ENCODE measurements around the gene CAMK2A. TPM values are rescaled to one million over a fixed set of nuclear protein-coding genes. Genes with fewer than 3 reads are reported as not detected.

Gene CAMK2A
- total RNA-seq, 1 experiment from 2014 or later: 0.33 TPM

DNA sequence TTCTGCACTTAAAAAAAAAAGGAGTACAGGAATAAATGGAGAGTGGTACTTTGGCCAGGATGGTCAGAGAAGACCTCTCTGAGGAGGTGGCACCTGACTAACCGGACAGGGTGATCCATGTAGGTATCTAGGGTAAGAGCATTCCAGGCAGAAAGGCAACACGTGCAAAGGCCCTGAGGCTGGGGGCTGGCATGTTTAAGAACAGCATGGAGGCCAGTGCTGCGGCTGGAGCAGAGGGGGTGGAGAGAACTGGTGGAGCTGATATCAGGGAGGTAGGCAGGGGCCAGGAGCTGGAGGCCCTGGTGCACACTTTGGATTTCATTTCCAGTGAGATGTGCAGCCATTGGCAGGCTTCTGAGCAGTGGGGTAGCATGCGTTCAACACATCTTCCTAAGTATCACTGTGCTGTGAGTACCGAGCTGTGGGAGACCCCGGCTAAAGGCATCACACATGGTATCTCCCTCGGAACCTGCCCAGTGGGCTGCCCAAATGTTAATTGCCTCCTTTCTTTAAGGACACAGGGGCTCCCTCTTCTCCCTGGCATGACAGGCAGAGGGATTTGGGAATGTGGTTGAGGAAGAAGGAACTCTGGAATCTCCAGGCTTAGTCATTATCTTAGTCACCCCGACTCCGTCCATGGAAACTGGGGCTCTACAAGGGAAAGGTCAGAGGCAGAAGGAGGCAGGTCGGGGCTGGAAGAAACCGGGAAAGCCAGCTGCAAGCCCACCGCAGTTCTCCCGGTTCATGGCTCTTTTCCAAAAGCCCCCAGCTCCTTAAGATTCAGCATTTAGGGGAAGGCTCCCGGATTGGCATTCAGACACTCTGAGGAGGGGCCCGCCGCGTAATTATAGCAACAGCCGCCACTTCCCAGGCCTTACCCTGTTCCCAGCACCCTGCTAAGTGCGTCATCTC lies 81.1 kb downstream of the CAMK2A start:
- H2BK20ac ChIP-seq (ENCODE audit: low read depth, low read length, poor library complexity, severe bottlenecking): no peak overlapping the region
- H3K9ac ChIP-seq (ENCODE audit: extremely low read depth, insufficient read length, low read length): no peak overlapping the region
- H3K4me2 ChIP-seq (ENCODE audit: insufficient read depth, insufficient read length, low read length): no peak overlapping the region
- no peak overlapping the region for H4K91ac ChIP-seq (ENCODE audit: insufficient read length, low read depth, low read length)
- no peaks in the 10 kb centered on the region for H3K27me3 ChIP-seq (ENCODE audit: insufficient read depth, low read length)
- Mint-ChIP-seq H3K9me3 (peaks cover 0 to 4% of the 10 kb centered on the region in 2 experiments; a peak in 2 of 5 replicates), H3K36me3 (ENCODE audit: insufficient read depth in 1 of 3, low read depth in 3 of 3) (peaks cover 0 to 2% (median 0%) of the 10 kb centered on the region in 3 experiments; a peak in 1 of 7 replicates), H3K27ac (peak overlapping the region in 2 of 3 experiments; percentile 30 to 41; a peak in 3 of 7 replicates), H3K4me1 (peaks cover 30 to 50% of the 10 kb centered on the region in 2 experiments), H3K4me3 (no peak overlapping the region), H3K27me3 (ENCODE audit: low read depth) (peaks cover 10% of the 10 kb centered on the region)
- no peak overlapping the region for H3K4ac ChIP-seq (ENCODE audit: low read depth, low read length)
- H3T11ph ChIP-seq (ENCODE audit: low read length): no peak overlapping the region
- H3K79me2 ChIP-seq (ENCODE audit: insufficient read depth, low read length): no peaks in the 10 kb centered on the region
- H3K4me1 ChIP-seq (ENCODE audit: insufficient read depth, low read length): no peaks in the 10 kb centered on the region; the same call in 1 of the 2 replicates
- no peak overlapping the region for H3K56ac ChIP-seq (ENCODE audit: insufficient read length, low read depth, low read length)
- no peak overlapping the region for H2AK5ac ChIP-seq (ENCODE audit: insufficient read length, low read length)
- H3K27ac ChIP-seq (ENCODE audit: insufficient read length, low read depth, low read length): no peak overlapping the region
- H3K18ac ChIP-seq (ENCODE audit: insufficient read length, low read depth, low read length): no peak overlapping the region
- TF ChIP-seq, protein P1, sequence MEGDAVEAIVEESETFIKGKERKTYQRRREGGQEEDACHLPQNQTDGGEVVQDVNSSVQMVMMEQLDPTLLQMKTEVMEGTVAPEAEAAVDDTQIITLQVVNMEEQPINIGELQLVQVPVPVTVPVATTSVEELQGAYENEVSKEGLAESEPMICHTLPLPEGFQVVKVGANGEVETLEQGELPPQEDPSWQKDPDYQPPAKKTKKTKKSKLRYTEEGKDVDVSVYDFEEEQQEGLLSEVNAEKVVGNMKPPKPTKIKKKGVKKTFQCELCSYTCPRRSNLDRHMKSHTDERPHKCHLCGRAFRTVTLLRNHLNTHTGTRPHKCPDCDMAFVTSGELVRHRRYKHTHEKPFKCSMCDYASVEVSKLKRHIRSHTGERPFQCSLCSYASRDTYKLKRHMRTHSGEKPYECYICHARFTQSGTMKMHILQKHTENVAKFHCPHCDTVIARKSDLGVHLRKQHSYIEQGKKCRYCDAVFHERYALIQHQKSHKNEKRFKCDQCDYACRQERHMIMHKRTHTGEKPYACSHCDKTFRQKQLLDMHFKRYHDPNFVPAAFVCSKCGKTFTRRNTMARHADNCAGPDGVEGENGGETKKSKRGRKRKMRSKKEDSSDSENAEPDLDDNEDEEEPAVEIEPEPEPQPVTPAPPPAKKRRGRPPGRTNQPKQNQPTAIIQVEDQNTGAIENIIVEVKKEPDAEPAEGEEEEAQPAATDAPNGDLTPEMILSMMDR (conservative IDR thresholded peaks at IDR 0.05): no peak
- H2BK5ac ChIP-seq (ENCODE audit: insufficient read length, low read length): no peak overlapping the region
- H2BK120ac ChIP-seq (ENCODE audit: low read depth, low read length, poor library complexity, severe bottlenecking): no peak overlapping the region
- H2BK12ac ChIP-seq (ENCODE audit: insufficient read length, low read depth, low read length): no peak overlapping the region
- no peak for DNase-seq
- H3K23me2 ChIP-seq (ENCODE audit: insufficient read length, low read depth, low read length, poor library complexity, severe bottlenecking): no peaks in the 10 kb centered on the region
- H4K5ac ChIP-seq (ENCODE audit: insufficient read length, low read depth, low read length): no peak overlapping the region
- no peak overlapping the region for H2BK15ac ChIP-seq (ENCODE audit: low read depth, low read length)
- H3K9me3 ChIP-seq (ENCODE audit: control insufficient read depth, low read depth, low read length): no peaks in the 10 kb centered on the region
- no peaks in the 10 kb centered on the region for H4K20me1 ChIP-seq (ENCODE audit: control insufficient read depth, insufficient read depth, insufficient read length)
- no peak overlapping the region for H3K23ac ChIP-seq (ENCODE audit: insufficient read length, low read depth, low read length)
- no peaks in the 10 kb centered on the region for H3K79me1 ChIP-seq (ENCODE audit: insufficient read depth, low read depth, low read length, poor library complexity, severe bottlenecking)
- no CpG with 5 or more reads among the region's 19 CpGs for WGBS (ENCODE audit: extremely low coverage, insufficient read length, low lambda C conversion rate)
- no peak overlapping the region for H3K14ac ChIP-seq (ENCODE audit: insufficient read depth, low read length)
- H2AFZ ChIP-seq (ENCODE audit: low read length): no peak overlapping the region
- no peak overlapping the region for H4K8ac ChIP-seq (replicated peaks; ENCODE audit: insufficient read length, low read depth, low read length)

All from H9 (cell line).